HG03060 (cell line): Measurements from ENCODE around the gene SPPL2A.
"Not testable (repeated sequence)": the region's sequence is repeated elsewhere in the genome, so short reads cannot be mapped to it uniquely, and the experiment has no call there.

ENCODE experiments used
- ATAC-seq: cut with Tn5 transposase; IDR thresholded peaks from one replicate; pipeline ENCODE4 v1.9.1; 2021; ENCODE audit warnings: low read depth, moderate number of reproducible peaks; ENCODE audit not compliant: unreplicated experiment

Gene SPPL2A

GRCh38 chr15:50694634-50695165 is 70.8 kb downstream of the SPPL2A start:
- ATAC-seq: not testable (repeated sequence)

DNA sequence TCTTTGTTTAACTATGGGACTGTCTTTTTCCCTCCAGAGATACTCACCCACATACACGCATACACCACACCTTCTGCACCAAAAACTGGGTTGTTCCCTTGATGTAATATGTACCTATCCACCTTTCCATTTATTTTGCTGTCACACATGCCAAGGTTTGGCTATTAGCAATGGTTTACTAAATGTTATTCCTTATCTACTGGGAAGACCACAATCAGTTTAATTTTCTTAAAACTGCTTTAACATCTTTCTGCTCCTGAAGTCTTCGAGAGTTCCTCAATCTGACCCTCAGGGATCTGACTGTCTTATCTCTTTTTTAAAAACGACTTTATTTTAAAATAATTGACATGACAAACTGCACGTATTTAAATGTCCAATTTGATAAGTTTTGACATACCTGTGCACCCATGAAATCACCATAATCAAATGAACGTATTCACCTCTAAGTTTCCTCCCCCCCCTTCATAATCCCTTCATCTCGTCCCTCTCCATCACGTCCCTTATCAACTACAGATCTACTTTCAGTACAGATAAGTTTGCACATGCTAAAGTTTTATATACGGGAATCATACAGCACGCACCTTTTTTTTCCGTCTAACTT is 78.1 kb downstream of the SPPL2A start:
- no peak for ATAC-seq

- peak; percentile 49 for ATAC-seq
Measured at GRCh38 chr15:50686469-50687301, 78.8 kb downstream of the SPPL2A start, which contains the start of gene TRPM7. TRPM7 (minus strand) TSS chr15:50686797; CDS start chr15:50686533, 264 bp downstream.

DNA sequence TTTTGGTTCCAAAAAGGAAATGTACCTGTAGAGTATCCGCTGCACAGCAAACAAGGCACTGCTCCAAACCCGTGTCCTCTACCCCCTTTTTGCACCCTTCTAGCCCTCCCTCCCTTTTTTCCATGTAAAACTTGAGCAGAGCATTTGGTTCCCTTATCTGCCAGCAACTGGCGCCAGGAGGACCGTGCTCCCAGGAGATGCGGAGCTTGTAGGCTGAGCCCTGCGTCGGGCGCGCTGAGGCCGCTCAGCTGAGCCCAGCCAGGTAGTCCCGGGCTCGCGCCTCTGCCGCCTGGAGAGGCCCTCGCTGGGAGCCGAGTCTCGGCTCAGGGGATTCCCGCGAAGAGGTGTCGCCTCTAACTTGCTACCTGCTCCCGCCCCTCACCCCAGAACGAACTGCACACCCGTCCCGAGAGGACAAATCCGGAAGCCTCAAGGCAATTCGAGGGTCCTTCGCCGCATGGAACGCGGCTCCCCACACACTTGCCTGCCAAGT is 79.5 kb downstream of the SPPL2A start:
- peak; percentile 28 for ATAC-seq

DNA sequence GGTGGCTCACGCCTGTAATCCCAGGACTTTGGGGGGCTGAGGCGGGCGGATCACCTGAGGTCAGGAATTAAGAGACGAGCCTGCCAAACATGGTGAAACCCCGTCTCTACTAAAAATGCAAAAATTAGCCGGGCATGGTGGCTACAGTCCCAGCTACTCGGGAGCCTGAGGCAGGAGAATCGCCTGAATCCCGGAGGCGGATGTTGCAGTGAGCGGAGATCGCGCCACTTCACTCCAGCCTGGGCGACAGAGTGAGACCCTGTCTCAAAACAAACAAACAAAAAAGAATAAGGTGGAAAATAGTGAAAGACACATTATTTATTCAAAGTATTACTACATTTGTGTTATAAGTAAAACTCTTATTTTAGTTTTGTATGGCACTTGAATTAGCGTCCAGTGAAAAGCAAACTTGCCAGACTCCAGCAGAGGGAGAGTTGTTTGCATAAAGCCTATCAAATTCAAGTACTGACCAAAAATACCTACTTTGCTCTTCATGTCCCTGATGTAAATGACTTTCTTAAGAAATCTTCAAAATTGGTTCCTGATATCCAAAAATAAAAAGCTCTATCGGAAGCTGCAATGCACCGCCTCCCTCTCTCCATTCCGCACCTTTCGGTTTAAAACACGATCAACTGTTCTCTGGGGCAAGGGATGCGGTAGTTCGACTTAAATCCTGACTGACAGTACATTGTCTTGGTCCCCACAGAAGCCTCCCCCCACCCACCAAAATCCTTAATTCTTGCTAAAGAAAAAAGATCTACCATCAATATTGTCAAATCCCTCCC is 80.1 kb downstream of the SPPL2A start:
- ATAC-seq: no peak

DNA sequence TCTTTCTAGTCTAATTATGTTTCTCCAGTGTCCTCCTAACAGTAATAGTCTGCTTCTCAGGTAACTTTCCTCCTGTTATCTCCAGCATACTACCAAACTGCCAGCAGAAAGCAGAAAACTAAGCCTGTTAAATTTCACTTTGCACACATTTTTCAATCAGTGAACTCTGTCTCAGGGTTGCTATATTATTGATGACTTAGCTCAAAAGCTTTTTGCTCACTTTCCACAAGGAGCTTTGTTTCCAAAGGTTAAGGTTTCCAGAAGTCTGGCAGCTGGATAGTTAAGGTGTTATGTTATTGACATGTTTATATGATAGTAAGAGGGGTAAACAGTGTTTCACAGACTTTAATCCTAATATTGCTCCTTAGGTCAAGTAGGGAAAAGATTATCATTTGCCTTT is 84.0 kb downstream of the SPPL2A start:
- no peak for ATAC-seq

DNA sequence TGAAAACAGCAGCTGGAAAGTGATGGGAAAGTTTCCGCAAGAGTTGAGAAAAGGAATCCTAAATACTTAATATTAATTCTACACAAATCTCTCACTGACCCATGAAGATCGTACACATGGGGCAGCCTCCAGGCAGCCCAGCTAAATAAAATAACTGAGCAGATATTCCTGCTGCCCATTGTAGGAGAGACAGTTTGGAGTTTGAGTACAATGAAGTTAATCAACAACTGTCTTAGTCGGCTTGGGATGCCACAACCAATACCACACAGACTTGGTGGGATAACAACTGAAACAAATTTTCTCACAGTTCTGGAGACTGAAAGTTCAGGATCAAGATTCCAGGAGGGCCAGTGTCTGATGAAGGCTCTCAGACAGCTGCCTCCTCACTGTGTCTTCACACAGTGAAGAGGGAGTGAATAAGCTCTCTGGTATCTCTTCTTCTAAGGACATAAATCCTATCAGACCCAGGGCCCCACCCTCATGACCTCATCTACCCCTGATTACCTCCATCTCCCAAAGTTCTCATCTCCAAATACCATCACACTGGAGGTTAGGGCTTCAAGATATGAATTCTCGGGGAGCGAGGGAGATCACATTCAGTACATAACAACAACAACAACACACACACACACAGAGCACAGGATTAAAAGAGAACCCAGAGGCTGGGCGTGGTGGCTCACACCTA is 88.6 kb downstream of the SPPL2A start:
- no peak for ATAC-seq

- ATAC-seq: no peak
Measured at GRCh38 chr15:50675535-50676144, 89.9 kb downstream of the SPPL2A start.

- no peak for ATAC-seq
Measured at GRCh38 chr15:50670115-50670514, 95.4 kb downstream of the SPPL2A start.

DNA sequence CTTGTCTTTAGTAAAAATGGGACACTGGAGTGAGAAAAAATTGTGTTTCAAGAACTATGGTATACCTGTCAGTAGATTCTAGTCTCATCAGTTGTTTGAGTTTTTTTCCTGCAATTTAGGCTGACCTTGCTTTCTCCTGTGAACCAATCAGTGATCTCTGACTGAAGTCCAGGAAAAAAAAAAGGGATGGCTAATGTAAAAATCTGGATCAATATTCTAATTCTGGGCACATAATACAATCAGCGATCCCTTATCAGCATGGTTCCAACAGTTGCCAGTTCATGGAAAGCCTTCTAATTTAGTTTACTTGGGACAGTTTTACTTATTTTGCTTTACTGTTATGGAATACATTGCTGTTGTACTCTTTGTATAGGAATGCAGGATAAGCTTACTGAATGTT is 95.9 kb downstream of the SPPL2A start:
- no peak for ATAC-seq

- ATAC-seq: no peak
Measured at GRCh38 chr15:50665938-50666337, 99.6 kb downstream of the SPPL2A start.

- ATAC-seq: no peak
Measured at GRCh38 chr15:50655555-50655954, 110.0 kb downstream of the SPPL2A start.

GRCh38 chr15:50653156-50653743 is 112.3 kb downstream of the SPPL2A start:
- ATAC-seq: no peak

GRCh38 chr15:50652671-50653070 is 112.8 kb downstream of the SPPL2A start:
- no peak for ATAC-seq
